Measurements from ENCODE around the gene FBXO9.
"Not testable (repeated sequence)": the region's sequence is repeated elsewhere in the genome, so short reads cannot be mapped to it uniquely, and the experiment has no call there.

The FBXO9 gene

GRCh38 chr6:53048431-53049195, 16.6 kb upstream of the FBXO9 start:
- DNase-seq (ENCODE audit: low spot score), result peak; percentile 54

- no peak for DNase-seq (ENCODE audit: low spot score)
Measured at GRCh38 chr6:53049415-53049814, 15.8 kb upstream of the FBXO9 start.

- DNase-seq (ENCODE audit: low spot score), result not testable (repeated sequence)
Measured at GRCh38 chr6:53052152-53052551, 13.1 kb upstream of the FBXO9 start.

GRCh38 chr6:53054532-53054931, 10.7 kb upstream of the FBXO9 start:
- DNase-seq (ENCODE audit: low spot score), result no peak

GRCh38 chr6:53055873-53056272, 9.3 kb upstream of the FBXO9 start:
- DNase-seq (ENCODE audit: low spot score), result no peak

GRCh38 chr6:53056273-53056672, 8.9 kb upstream of the FBXO9 start:
- DNase-seq (ENCODE audit: low spot score), result no peak

GRCh38 chr6:53058388-53059195, 6.6 kb upstream of the FBXO9 start:
- no peak for DNase-seq (ENCODE audit: low spot score)

GRCh38 chr6:53059648-53060589, 5.3 kb upstream of the FBXO9 start:
- DNase-seq (ENCODE audit: low spot score), result no peak

- no peak for DNase-seq (ENCODE audit: low spot score)
Measured at GRCh38 chr6:53062169-53062539, 3.0 kb upstream of the FBXO9 start.

GRCh38 chr6:53064255-53064654, 949 bp upstream of the FBXO9 start:
- not testable (repeated sequence) for DNase-seq (ENCODE audit: low spot score)

- DNase-seq (ENCODE audit: low spot score), result peak; percentile 96
Measured at GRCh38 chr6:53064726-53065265, 408 bp upstream of the FBXO9 start.

- no peak for DNase-seq (ENCODE audit: low spot score)
Measured at GRCh38 chr6:53066077-53066417, 843 bp downstream of the FBXO9 start.

GRCh38 chr6:53066874-53067706, 1.9 kb downstream of the FBXO9 start:
- DNase-seq (ENCODE audit: low spot score), result no peak

GRCh38 chr6:53067849-53068361, 2.7 kb downstream of the FBXO9 start:
- no peak for DNase-seq (ENCODE audit: low spot score)

GRCh38 chr6:53069427-53069826, 4.2 kb downstream of the FBXO9 start:
- DNase-seq (ENCODE audit: low spot score), result no peak

GRCh38 chr6:53070806-53071205, 5.6 kb downstream of the FBXO9 start:
- DNase-seq (ENCODE audit: low spot score), result no peak

GRCh38 chr6:53074347-53074746, 9.1 kb downstream of the FBXO9 start:
- DNase-seq (ENCODE audit: low spot score), result no peak

GRCh38 chr6:53080813-53081212, 15.6 kb downstream of the FBXO9 start:
- DNase-seq (ENCODE audit: low spot score), result no peak

- DNase-seq (ENCODE audit: low spot score), result no peak
Measured at GRCh38 chr6:53086302-53086701, 21.1 kb downstream of the FBXO9 start.

GRCh38 chr6:53089948-53090347, 24.7 kb downstream of the FBXO9 start:
- DNase-seq (ENCODE audit: low spot score), result no peak

GRCh38 chr6:53090576-53090975, 25.4 kb downstream of the FBXO9 start:
- no peak for DNase-seq (ENCODE audit: low spot score)

All from CD4-positive, alpha-beta T cell treated with Interleukin-15 for 4 hours (primary cell).